HCT116 (cell line): ENCODE measurements around the gene NUP133. TPM values are rescaled to one million over a fixed set of nuclear protein-coding genes. Genes with fewer than 3 reads are reported as not detected.

Source experiments
- ATAC-seq: fragments of 200-7000 bp; cut with Tn5 transposase; 2 replicates; pipeline ENCODE4 v1.9.1; 2020; ENCODE audit warnings: mild to moderate bottlenecking, moderate library complexity
- BruUV-seq: library from RNA; stranded (reverse); fragments of 400-500 nt; replicated peaks from 2 replicates; lab custom pipeline; 2021; lab: Mats Ljungman, UMichigan
- CTCF ChIA-PET: fragments of 300-600 bp; sonication (Branson Sonifier 250); formaldehyde crosslinking; loops from one replicate; lab custom pipeline; 2021; ENCODE audit warnings: antibody characterized with exemption; lab: Charles Lee
- POLR2A ChIA-PET: fragments of 300-600, 350-600 bp; sonication (Branson Sonifier 250); formaldehyde crosslinking; loops from one replicate; lab custom pipeline; 2021; ENCODE audit warnings: antibody characterized with exemption; lab: Charles Lee
- RAD21 ChIA-PET, 2 experiments: fragments of 300-600 bp; sonication (Branson Sonifier 250); formaldehyde crosslinking; loops; one replicate each; lab custom pipeline; 2023; ENCODE audit warnings: low total read pairs in 2 of 2; ENCODE audit not compliant: uncharacterized antibody in 2 of 2, unreplicated experiment in 2 of 2, low non-redundant PET in 1 of 2; lab: Charles Lee
- DNase-seq: peaks from one replicate; pipeline ENCODE4 v3.0.0-alpha.2; 2010; ENCODE audit warnings: low read depth, low spot score
- H2AFZ ChIP-seq: fragments of 200-600 bp; shearing (Covaris generic), sonication (generic); 2 replicates; pipeline ENCODE4 v1.6.1; 2017; ENCODE audit warnings: low read depth, mixed run types, mixed read lengths, antibody characterized with exemption, low read length; ENCODE audit not compliant: poor library complexity, severe bottlenecking
- H3K27ac ChIP-seq: 2 replicates; pipeline ENCODE4 v1.5.1; 2012; ENCODE audit warnings: low read depth, low read length
- H3K27me3 ChIP-seq: fragments of 200-600 bp; sonication (generic); 2 replicates; pipeline ENCODE4 v1.6.1; 2016; ENCODE audit warnings: mixed run types, low read length, mixed read lengths; ENCODE audit not compliant: insufficient read depth
- H3K36me3 ChIP-seq, 2 experiments: fragments of 200-500 bp in 1 of 2; fragments of 200-600 bp in 1 of 2; sonication (Bioruptor generic) in 1 of 2; sonication (generic) in 1 of 2; 2 replicates each; pipeline versions ENCODE4 v1.5.1 to v1.6.1; 2014 to 2016; ENCODE audit warnings: low read length in 2 of 2, inconsistent platforms in 1 of 2, mixed read lengths in 1 of 2, mixed run types in 1 of 2; ENCODE audit not compliant: insufficient read depth in 2 of 2, control insufficient read depth in 1 of 2
- H3K4me1 ChIP-seq, 2 experiments: fragments of 200-600 bp in 1 of 2; sonication (generic) in 1 of 2; 2 replicates each; pipeline versions ENCODE4 v1.5.1 to v1.6.1; 2012 to 2017; ENCODE audit warnings: low read length in 2 of 2, inconsistent platforms in 1 of 2, mild to moderate bottlenecking in 1 of 2, mixed read lengths in 1 of 2, mixed run types in 1 of 2, moderate library complexity in 1 of 2; ENCODE audit not compliant: insufficient read depth in 2 of 2, control insufficient read depth in 1 of 2
- H3K4me2 ChIP-seq: fragments of 200-600 bp; sonication (generic); 2 replicates; pipeline ENCODE4 v1.6.1; 2017; ENCODE audit warnings: mixed run types, low read length, mixed read lengths
- H3K4me3 ChIP-seq, 2 experiments: fragments of 200-600 bp in 1 of 2; sonication (generic) in 1 of 2; replicated peaks in 1 of 2; 2 replicates each; pipeline ENCODE4 v1.5.1; 2011 to 2016; ENCODE audit warnings: low read length in 2 of 2, control low read depth in 1 of 2, low read depth in 1 of 2, mild to moderate bottlenecking in 1 of 2, mixed read lengths in 1 of 2, mixed run types in 1 of 2
- H3K79me2 ChIP-seq: fragments of 200-600 bp; sonication (generic); 2 replicates; pipeline ENCODE4 v1.6.1; 2017; ENCODE audit warnings: mild to moderate bottlenecking, mixed run types, low read length, moderate library complexity, mixed read lengths; ENCODE audit not compliant: insufficient read depth
- H3K9ac ChIP-seq: fragments of 200-600 bp; sonication (generic); 2 replicates; pipeline ENCODE4 v1.6.1; 2016; ENCODE audit warnings: low read length, mixed read lengths
- H3K9me2 ChIP-seq: fragments of 200-600 bp; sonication (generic), shearing (Covaris generic); 2 replicates; pipeline ENCODE4 v1.6.1; 2017; ENCODE audit warnings: mixed run types, mild to moderate bottlenecking, moderate library complexity; ENCODE audit not compliant: insufficient read depth
- H3K9me3 ChIP-seq, 2 experiments: fragments of 200-500 bp in 1 of 2; fragments of 200-600 bp in 1 of 2; sonication (Bioruptor generic) in 1 of 2; sonication (generic) in 1 of 2; 2 replicates each; pipeline ENCODE4 v1.6.1; 2014 to 2017; ENCODE audit warnings: low read length in 2 of 2, mixed read lengths in 2 of 2, inconsistent platforms in 1 of 2, low read depth in 1 of 2, mild to moderate bottlenecking in 1 of 2, mixed run types in 1 of 2, moderate library complexity in 1 of 2; ENCODE audit not compliant: control insufficient read depth in 1 of 2, insufficient read depth in 1 of 2
- H4K20me1 ChIP-seq: fragments of 200-600 bp; sonication (generic), shearing (Covaris generic); 2 replicates; pipeline ENCODE4 v1.6.1; 2017; ENCODE audit warnings: mixed run types, mild to moderate bottlenecking, moderate library complexity; ENCODE audit not compliant: insufficient read depth
- ATF3 ChIP-seq: IDR thresholded peaks from 2 replicates; pipeline ENCODE4 v1.6.1; 2012
- CBX3 ChIP-seq: IDR thresholded peaks from 2 replicates; pipeline ENCODE4 v1.6.1; 2012; ENCODE audit warnings: low read depth
- CEBPB ChIP-seq: IDR thresholded peaks from 2 replicates; pipeline ENCODE4 v1.6.1; 2012; ENCODE audit warnings: low read depth
- CTCF ChIP-seq, 3 experiments: fragments of 200-600 bp in 1 of 3; sonication (generic) in 1 of 3; IDR thresholded peaks in 2 of 3; conservative IDR thresholded peaks in 1 of 3; 2 replicates each; pipeline ENCODE4 v1.5.1; 2012 to 2017; ENCODE audit warnings: low read depth in 2 of 3, low read length in 2 of 3, antibody characterized with exemption in 1 of 3, borderline replicate concordance in 1 of 3, control low read depth in 1 of 3, mild to moderate bottlenecking in 1 of 3, mixed read lengths in 1 of 3, mixed run types in 1 of 3, moderate library complexity in 1 of 3; ENCODE audit not compliant: insufficient read depth in 1 of 3
- EGR1 ChIP-seq: IDR thresholded peaks from 2 replicates; pipeline ENCODE4 v1.6.1; 2012; ENCODE audit warnings: low read depth
- ELF1 ChIP-seq: IDR thresholded peaks from 2 replicates; pipeline ENCODE4 v1.6.1; 2012; ENCODE audit warnings: low read depth, borderline replicate concordance
- EZH2 ChIP-seq: fragments of 200-600 bp; sonication (generic); IDR thresholded peaks from 2 replicates; pipeline ENCODE4 v1.6.1; 2017; ENCODE audit warnings: antibody characterized with exemption, mixed run types
- EZH2phosphoT487 ChIP-seq: fragments of 200-600 bp; IDR thresholded peaks from 2 replicates; pipeline ENCODE4 v1.6.1; 2018; ENCODE audit warnings: antibody characterized with exemption, borderline replicate concordance
- POLR2AphosphoS5 ChIP-seq: IDR thresholded peaks from 2 replicates; pipeline ENCODE4 v1.6.1; 2011; ENCODE audit warnings: mild to moderate bottlenecking, low read depth, low read length, moderate library complexity
- RAD21 ChIP-seq: IDR thresholded peaks from 2 replicates; pipeline ENCODE4 v1.6.1; 2012; ENCODE audit warnings: low read depth, mild to moderate bottlenecking
- SIN3A ChIP-seq: IDR thresholded peaks from 2 replicates; pipeline ENCODE4 v1.6.1; 2012; ENCODE audit warnings: low read depth
- TCF7L2 ChIP-seq: IDR thresholded peaks from 2 replicates; pipeline ENCODE4 v1.7.0; 2011; ENCODE audit warnings: borderline replicate concordance, inconsistent platforms; ENCODE audit not compliant: insufficient read depth, insufficient read length; ENCODE audit errors: extremely low read depth
- YY1 ChIP-seq: IDR thresholded peaks from 2 replicates; pipeline ENCODE4 v1.6.1; 2011; ENCODE audit warnings: low read length, low read depth, moderate library complexity, mild to moderate bottlenecking; ENCODE audit not compliant: insufficient replicate concordance; ENCODE audit errors: extremely low read depth
- ZBTB33 ChIP-seq: IDR thresholded peaks from 2 replicates; pipeline ENCODE4 v1.6.1; 2011; ENCODE audit warnings: mild to moderate bottlenecking, low read length, moderate library complexity; ENCODE audit not compliant: insufficient replicate concordance; ENCODE audit errors: extremely low read depth
- intact Hi-C: fragments of 100-400 bp; cut with micrococcal nuclease; formaldehyde crosslinking; loops from 2 replicates; pipeline ENCODE4 v1.10.0; 2022
- total RNA-seq: library from RNA; stranded (reverse); gene quantifications from one replicate; pipeline ENCODE4 v1.2.1, GENCODE V29; 2021; ENCODE audit not compliant: unreplicated experiment

The NUP133 gene
- total RNA-seq, 1 experiment from 2014 or later, result 52.5 TPM

- intact Hi-C loops, result loop anchor here (10.0 kb wide), 1 partner anchor 203 kb away; no protein-coding TSS in a partner anchor
- ATAC-seq (no peak), DNase-seq (no peak)
- Histone ChIP-seq H4K20me1 (no peaks in the 10 kb centered on the region), H3K27ac (no peak overlapping the region), H3K27me3 (no peaks in the 10 kb centered on the region), H2AFZ (no peak overlapping the region), H3K4me2 (no peak overlapping the region), H3K79me2 (no peaks in the 10 kb centered on the region), H3K4me1 (no peaks in the 10 kb centered on the region), H3K9me3 (no peaks in the 10 kb centered on the region), H3K9ac (no peak overlapping the region), H3K36me3 (peaks cover 28 to 40% of the 10 kb centered on the region in 2 experiments), H3K9me2 (no peaks in the 10 kb centered on the region), H3K4me3 (no peak overlapping the region)
- POLR2A ChIA-PET, result no interaction called here
- CTCF ChIA-PET, result no interaction called here
- RAD21 ChIA-PET, result no interaction called here
- no TSS peak for BruUV-seq
- TF ChIP-seq EZH2phosphoT487 (no peak), TCF7L2 (no peak), SIN3A (no peak), RAD21 (no peak)
Measured at GRCh38 chr1:229457436-229457835, 50.7 kb downstream of the NUP133 start.

- ChIA-PET POLR2A (no interaction called here), RAD21 (no interaction called here), CTCF (no interaction called here)
- Histone ChIP-seq H3K9ac (no peak overlapping the region), H4K20me1 (no peaks in the 10 kb centered on the region), H3K79me2 (no peaks in the 10 kb centered on the region), H3K9me2 (no peaks in the 10 kb centered on the region), H3K4me3 (no peak overlapping the region), H3K36me3 (peaks cover 29 to 37% of the 10 kb centered on the region in 2 experiments), H3K4me1 (no peaks in the 10 kb centered on the region), H2AFZ (no peak overlapping the region), H3K9me3 (no peaks in the 10 kb centered on the region), H3K27ac (no peak overlapping the region), H3K4me2 (no peak overlapping the region), H3K27me3 (no peaks in the 10 kb centered on the region)
- intact Hi-C loops, result loop anchor here (10.0 kb wide), 1 partner anchor 201 kb away; no protein-coding TSS in a partner anchor
- ATAC-seq (no peak), DNase-seq (no peak)
- no TSS peak for BruUV-seq
- TF ChIP-seq POLR2AphosphoS5, result no peak
- no peak for TF ChIP-seq CTCF (IDR thresholded peaks at IDR 0.05 in 2 of 3, conservative IDR thresholded peaks at IDR 0.05 in 1 of 3; ENCODE audit: borderline replicate concordance in 1 of 3, insufficient read depth in 1 of 3, low read depth in 2 of 3, low read length in 2 of 3)
- no peak for TF ChIP-seq RAD21
- TF ChIP-seq ELF1, result no peak
- no peak for TF ChIP-seq ATF3
- no peak for TF ChIP-seq EGR1
- no peak for TF ChIP-seq TCF7L2
- no peak for TF ChIP-seq EZH2phosphoT487
- TF ChIP-seq YY1, result no peak
- no peak for TF ChIP-seq CEBPB
- TF ChIP-seq CBX3, result no peak
- TF ChIP-seq EZH2, result no peak
- no peak for TF ChIP-seq SIN3A
- no peak for TF ChIP-seq ZBTB33
Measured at GRCh38 chr1:229456016-229456415, 52.1 kb downstream of the NUP133 start.
